IPS DF 6.9 (cell line): ENCODE results near the gene SND1.

Experiments
- DNase-seq: peaks from one replicate; pipeline ENCODE4 v3.0.0-alpha.2; 2013; ENCODE audit warnings: low read depth, low spot score
- H3K27ac ChIP-seq: one replicate; pipeline ENCODE4 v1.5.1; 2013; ENCODE audit warnings: low read length, control low read depth
- H3K27me3 ChIP-seq: 2 replicates; pipeline ENCODE4 v1.6.1; 2013; ENCODE audit warnings: mild to moderate bottlenecking, low read length; ENCODE audit not compliant: control insufficient read depth, insufficient read depth
- H3K36me3 ChIP-seq: 2 replicates; pipeline ENCODE4 v1.6.1; 2013; ENCODE audit warnings: low read length; ENCODE audit not compliant: control insufficient read depth, insufficient read depth
- H3K4me1 ChIP-seq: 2 replicates; pipeline ENCODE4 v1.6.1; 2013; ENCODE audit warnings: low read length; ENCODE audit not compliant: control insufficient read depth, insufficient read depth
- H3K4me3 ChIP-seq: 2 replicates; pipeline ENCODE4 v1.5.1; 2013; ENCODE audit warnings: mild to moderate bottlenecking, low read length
- H3K9me3 ChIP-seq: 2 replicates; pipeline ENCODE4 v1.6.1; 2013; ENCODE audit warnings: low read length, inconsistent platforms; ENCODE audit not compliant: control insufficient read depth, insufficient read depth
- WGBS: extraction: QIAGEN DNeasy Blood & Tissue Kit; methylation state at CpG from one replicate; pipeline ENCODE4 v1.1.7; 2013; ENCODE audit warnings: mixed read lengths, missing lambda C conversion rate; ENCODE audit not compliant: insufficient read length, insufficient coverage; 5-methylcytosine and 5-hydroxymethylcytosine counted together

SND1 gene

GRCh38 chr7:127798023-127798422, 146.0 kb downstream of the SND1 start:
- Histone ChIP-seq H3K4me3 (no peak overlapping the region), H3K4me1 (peaks cover 8% of the 10 kb centered on the region; the same call in 1 of the 2 replicates), H3K27ac (no peak overlapping the region), H3K27me3 (no peaks in the 10 kb centered on the region), H3K36me3 (no peaks in the 10 kb centered on the region), H3K9me3 (no peaks in the 10 kb centered on the region)
- DNase-seq: no peak
- WGBS: no CpG with 5 or more reads among the region's 3 CpGs

- WGBS: no CpG with 5 or more reads among the region's 6 CpGs
- no peaks in the 10 kb centered on the region for H3K9me3 ChIP-seq
- peaks cover 8% of the 10 kb centered on the region; the same call in 1 of the 2 replicates for H3K4me1 ChIP-seq
- no peak overlapping the region for H3K4me3 ChIP-seq
- no peak overlapping the region for H3K27ac ChIP-seq
- no peaks in the 10 kb centered on the region for H3K27me3 ChIP-seq
- no peaks in the 10 kb centered on the region for H3K36me3 ChIP-seq
- no peak for DNase-seq
Measured at GRCh38 chr7:127798769-127799372, 146.9 kb downstream of the SND1 start.

GRCh38 chr7:127799535-127800305, 147.7 kb downstream of the SND1 start:
- Histone ChIP-seq H3K27ac (no peak overlapping the region), H3K9me3 (no peaks in the 10 kb centered on the region), H3K27me3 (no peaks in the 10 kb centered on the region), H3K4me1 (peaks cover 8% of the 10 kb centered on the region; the same call in 1 of the 2 replicates), H3K4me3 (no peak overlapping the region), H3K36me3 (no peaks in the 10 kb centered on the region)
- WGBS: no CpG with 5 or more reads among the region's 4 CpGs
- no peak for DNase-seq

GRCh38 chr7:127802845-127803244, 150.9 kb downstream of the SND1 start:
- Histone ChIP-seq H3K36me3 (no peaks in the 10 kb centered on the region), H3K4me1 (peaks cover 9% of the 10 kb centered on the region; the same call in 1 of the 2 replicates), H3K4me3 (no peak overlapping the region), H3K27me3 (no peaks in the 10 kb centered on the region), H3K27ac (no peak overlapping the region), H3K9me3 (no peaks in the 10 kb centered on the region)
- WGBS: no CpG with 5 or more reads among the region's 5 CpGs
- DNase-seq: no peak

DNA sequence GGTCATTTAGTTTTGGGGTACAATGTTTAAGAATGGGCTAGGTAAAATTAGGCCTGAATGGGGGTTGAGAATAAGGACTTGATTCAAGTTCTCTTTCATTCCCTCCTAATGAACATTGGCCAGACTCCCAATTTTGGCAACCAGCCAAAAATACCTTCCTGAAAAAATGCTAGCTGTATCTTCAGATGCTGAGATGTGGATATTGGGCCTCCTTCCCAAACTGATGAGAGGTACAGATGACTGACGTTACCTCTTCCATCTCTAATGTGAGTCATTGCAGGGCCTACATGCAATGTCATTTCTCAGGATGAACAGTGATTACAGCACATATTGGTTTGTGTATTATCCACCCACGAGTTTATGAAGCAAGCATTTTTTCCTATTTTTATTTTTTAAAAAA, 151.6 kb downstream of the SND1 start:
- peaks cover 8% of the 10 kb centered on the region; the same call in 1 of the 2 replicates for H3K4me1 ChIP-seq
- no peak for DNase-seq
- no CpG with 5 or more reads among the region's 2 CpGs for WGBS
- no peaks in the 10 kb centered on the region for H3K27me3 ChIP-seq
- no peak overlapping the region for H3K27ac ChIP-seq
- H3K9me3 ChIP-seq: no peaks in the 10 kb centered on the region
- H3K36me3 ChIP-seq: no peaks in the 10 kb centered on the region
- no peak overlapping the region for H3K4me3 ChIP-seq

GRCh38 chr7:127807340-127807739, 155.3 kb downstream of the SND1 start:
- no peak for DNase-seq
- Histone ChIP-seq H3K27ac (no peak overlapping the region), H3K36me3 (no peaks in the 10 kb centered on the region), H3K27me3 (no peaks in the 10 kb centered on the region), H3K4me1 (peaks cover 4% of the 10 kb centered on the region; the same call in 1 of the 2 replicates), H3K4me3 (no peak overlapping the region), H3K9me3 (no peaks in the 10 kb centered on the region)
- no CpG with 5 or more reads among the region's 6 CpGs for WGBS

DNA sequence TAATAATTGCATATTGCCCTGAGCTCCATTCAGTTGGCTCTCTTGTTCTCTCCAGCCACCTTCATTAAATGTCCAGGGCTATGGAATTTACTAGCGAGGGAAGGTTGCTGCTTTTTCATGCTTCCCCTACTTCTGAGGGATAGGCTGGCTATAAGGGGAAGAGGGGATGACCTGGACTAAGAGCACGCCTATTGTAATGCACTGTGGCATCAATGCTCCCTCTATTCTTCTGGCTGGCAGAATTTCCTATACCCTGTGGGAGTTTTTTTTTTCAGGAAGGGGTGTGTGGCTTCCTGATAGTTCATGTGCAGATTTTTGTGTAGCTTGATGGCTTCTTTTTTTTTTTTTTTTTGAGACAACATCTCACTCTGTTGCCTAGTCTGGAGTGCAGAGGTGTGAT, 155.8 kb downstream of the SND1 start:
- H3K27me3 ChIP-seq: no peaks in the 10 kb centered on the region
- H3K9me3 ChIP-seq: no peaks in the 10 kb centered on the region
- no peak overlapping the region for H3K27ac ChIP-seq
- no peak overlapping the region for H3K4me3 ChIP-seq
- peaks cover 6% of the 10 kb centered on the region; the same call in 1 of the 2 replicates for H3K4me1 ChIP-seq
- DNase-seq: no peak
- no CpG with 5 or more reads among the region's 2 CpGs for WGBS
- no peaks in the 10 kb centered on the region for H3K36me3 ChIP-seq

- Histone ChIP-seq H3K4me1 (peaks cover 6% of the 10 kb centered on the region; the same call in 1 of the 2 replicates), H3K9me3 (no peaks in the 10 kb centered on the region), H3K27me3 (no peaks in the 10 kb centered on the region), H3K36me3 (no peaks in the 10 kb centered on the region), H3K27ac (no peak overlapping the region), H3K4me3 (no peak overlapping the region)
- no CpG with 5 or more reads among the region's 3 CpGs for WGBS
- DNase-seq: no peak
Measured at GRCh38 chr7:127809261-127809702, 157.3 kb downstream of the SND1 start.

GRCh38 chr7:127810113-127810512, 158.1 kb downstream of the SND1 start:
- no peaks in the 10 kb centered on the region for H3K27me3 ChIP-seq
- H3K27ac ChIP-seq: no peak overlapping the region
- no CpG with 5 or more reads among the region's 2 CpGs for WGBS
- peaks cover 6% of the 10 kb centered on the region; the same call in 1 of the 2 replicates for H3K4me1 ChIP-seq
- no peaks in the 10 kb centered on the region for H3K9me3 ChIP-seq
- no peaks in the 10 kb centered on the region for H3K36me3 ChIP-seq
- H3K4me3 ChIP-seq: no peak overlapping the region
- no peak for DNase-seq

DNA sequence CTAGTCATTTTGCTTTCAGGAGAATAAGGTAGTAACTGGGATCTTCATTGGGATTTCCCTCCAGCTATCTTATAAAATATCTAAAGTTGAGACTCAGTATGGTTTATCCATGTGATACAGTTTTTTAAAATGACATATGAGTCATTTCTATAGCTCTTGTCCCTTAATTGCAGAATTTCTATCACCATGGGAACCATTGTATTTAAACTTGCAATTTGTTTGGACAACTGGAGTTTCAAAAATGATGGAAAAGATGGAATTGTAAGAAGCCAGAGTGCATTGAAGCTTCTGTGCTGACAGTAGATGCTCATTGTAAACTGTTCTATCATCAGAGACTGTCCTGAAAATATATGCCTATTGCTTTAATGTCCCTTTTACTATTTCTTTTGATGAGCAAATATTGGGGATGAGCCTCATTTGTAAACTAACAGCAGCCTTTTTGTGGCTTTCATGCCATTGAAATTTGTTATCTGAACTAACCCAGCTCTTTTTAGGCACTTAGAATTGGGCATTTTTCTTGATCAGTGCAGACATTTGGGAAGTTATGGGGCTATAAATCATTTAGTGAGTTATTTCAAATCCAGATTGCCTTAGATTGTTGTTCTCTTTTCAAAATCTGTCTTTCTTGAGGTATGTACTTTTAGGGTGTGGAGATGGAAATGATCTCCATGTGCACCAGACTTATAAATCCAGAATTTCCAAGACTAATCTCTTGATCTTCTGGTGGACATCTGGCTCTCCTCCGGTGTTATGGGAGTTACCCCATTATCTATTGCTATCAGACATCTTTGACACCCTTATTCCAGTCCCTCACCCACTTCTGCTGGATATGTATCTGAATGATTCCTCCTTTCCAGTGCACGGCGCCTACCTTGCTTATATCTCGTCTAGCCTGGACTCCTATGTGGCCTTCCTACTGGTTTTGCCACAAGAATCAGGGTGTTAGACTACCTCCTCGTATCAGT, 159.0 kb downstream of the SND1 start:
- no peak for DNase-seq
- H3K4me1 ChIP-seq: peaks cover 6% of the 10 kb centered on the region; the same call in 1 of the 2 replicates
- H3K27me3 ChIP-seq: no peaks in the 10 kb centered on the region
- H3K27ac ChIP-seq: no peak overlapping the region
- no peak overlapping the region for H3K4me3 ChIP-seq
- no peaks in the 10 kb centered on the region for H3K9me3 ChIP-seq
- WGBS: no CpG with 5 or more reads among the region's 5 CpGs
- H3K36me3 ChIP-seq: no peaks in the 10 kb centered on the region
